DOHH2 (cell line): Measurements from ENCODE around the gene RABL3.

ENCODE experiments used
- H3F3A ChIP-seq: fragments of 200-600 bp; sonication (generic), shearing (Covaris generic); 2 replicates; pipeline ENCODE4 v1.6.0; 2016; ENCODE audit warnings: antibody characterized with exemption, mild to moderate bottlenecking; ENCODE audit not compliant: control insufficient read depth, insufficient read depth
- H3K27ac ChIP-seq: fragments of 200-600 bp; sonication (generic); 2 replicates; pipeline ENCODE4 v1.5.1; 2014; ENCODE audit warnings: low read depth, mild to moderate bottlenecking, low read length, moderate library complexity
- H3K27me3 ChIP-seq: fragments of 200-600 bp; sonication (generic); 2 replicates; pipeline ENCODE4 v1.6.1; 2014; ENCODE audit warnings: mild to moderate bottlenecking, low read length, mixed read lengths; ENCODE audit not compliant: control insufficient read depth
- H3K36me3 ChIP-seq: fragments of 200-600 bp; sonication (generic); 2 replicates; pipeline ENCODE4 v1.6.1; 2014; ENCODE audit warnings: mild to moderate bottlenecking, low read length, moderate library complexity, mixed read lengths; ENCODE audit not compliant: control insufficient read depth
- H3K4me1 ChIP-seq: fragments of 200-600 bp; sonication (generic); 2 replicates; pipeline ENCODE4 v1.6.1; 2014; ENCODE audit warnings: mild to moderate bottlenecking, low read length, mixed read lengths; ENCODE audit not compliant: control insufficient read depth
- H3K4me2 ChIP-seq: fragments of 200-600 bp; sonication (generic); 2 replicates; pipeline ENCODE4 v1.6.0; 2014; ENCODE audit warnings: mild to moderate bottlenecking, low read length, moderate library complexity
- H3K4me3 ChIP-seq: fragments of 200-600 bp; sonication (generic); 2 replicates; pipeline ENCODE4 v1.5.1; 2014; ENCODE audit warnings: mild to moderate bottlenecking, low read length, mixed read lengths
- H3K79me2 ChIP-seq: fragments of 200-600 bp; sonication (generic); 2 replicates; pipeline ENCODE4 v1.6.1; 2014; ENCODE audit warnings: mild to moderate bottlenecking, low read length, mixed read lengths; ENCODE audit not compliant: control insufficient read depth
- H3K9me2 ChIP-seq: fragments of 200-600 bp; sonication (generic); replicated peaks from 2 replicates; pipeline ENCODE4 v1.6.1; 2014; ENCODE audit warnings: mild to moderate bottlenecking, low read length, mixed read lengths; ENCODE audit not compliant: control insufficient read depth
- H3K9me3 ChIP-seq: fragments of 200-600 bp; sonication (generic); 2 replicates; pipeline ENCODE4 v1.6.1; 2014; ENCODE audit warnings: antibody characterized with exemption, low read length, mixed read lengths; ENCODE audit not compliant: control insufficient read depth, insufficient read depth
- H4K20me1 ChIP-seq: fragments of 200-600 bp; sonication (generic); 2 replicates; pipeline ENCODE4 v1.6.0; 2014; ENCODE audit warnings: low read depth, mild to moderate bottlenecking, antibody characterized with exemption, low read length, moderate library complexity; ENCODE audit not compliant: control insufficient read depth, insufficient read depth
- EZH2phosphoT487 ChIP-seq: fragments of 200-600 bp; sonication (generic); IDR thresholded peaks from 2 replicates; pipeline ENCODE4 v1.6.1; 2017; ENCODE audit warnings: borderline replicate concordance, mild to moderate bottlenecking, antibody characterized with exemption, low read length, moderate library complexity, mixed read lengths
- TF ChIP-seq, protein P1 (sequence below): fragments of 200-600 bp; sonication (generic); IDR thresholded peaks from one replicate; pipeline ENCODE4 v1.5.1; 2014; ENCODE audit warnings: antibody characterized with exemption, mild to moderate bottlenecking, low read depth, low read length; ENCODE audit not compliant: poor library complexity, severe bottlenecking

RABL3 gene

DNA sequence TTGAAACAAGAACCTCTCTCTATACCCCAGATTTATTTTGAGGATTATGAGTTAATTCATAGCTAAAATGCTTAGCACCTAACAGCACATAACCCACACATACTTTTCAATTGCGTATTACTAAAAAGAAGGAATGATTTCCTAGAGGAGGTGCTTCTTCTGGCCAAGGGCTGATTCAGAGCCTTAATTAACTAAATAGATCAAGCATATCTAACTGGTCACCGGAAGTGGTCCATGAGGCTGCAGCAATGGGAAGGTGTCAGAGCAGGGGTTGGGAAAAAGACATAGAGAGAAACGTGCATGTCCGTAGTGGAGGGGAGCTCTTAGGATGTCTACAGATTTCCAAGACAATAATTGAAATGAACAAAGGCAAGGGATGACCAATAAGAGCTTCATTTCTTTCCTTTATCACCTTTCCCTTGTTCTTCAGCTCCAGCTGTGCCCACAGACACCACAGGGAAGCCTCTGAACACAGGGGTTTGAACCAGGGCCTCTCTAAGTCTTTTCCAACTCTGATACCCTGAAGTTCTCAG is 60.7 kb downstream of the RABL3 start:
- Histone ChIP-seq H3K27ac (no peak overlapping the region), H3K4me1 (no peaks in the 10 kb centered on the region), H3K36me3 (no peaks in the 10 kb centered on the region), H3K27me3 (no peaks in the 10 kb centered on the region), H3K79me2 (no peaks in the 10 kb centered on the region), H4K20me1 (no peaks in the 10 kb centered on the region), H3K4me3 (no peak overlapping the region), H3K9me2 (no peaks in the 10 kb centered on the region), H3K9me3 (peaks cover 4% of the 10 kb centered on the region; the same call in 1 of the 2 replicates), H3K4me2 (no peak overlapping the region), H3F3A (no peaks in the 10 kb centered on the region)
- TF ChIP-seq EZH2phosphoT487 = no peak
- TF ChIP-seq, protein P1, sequence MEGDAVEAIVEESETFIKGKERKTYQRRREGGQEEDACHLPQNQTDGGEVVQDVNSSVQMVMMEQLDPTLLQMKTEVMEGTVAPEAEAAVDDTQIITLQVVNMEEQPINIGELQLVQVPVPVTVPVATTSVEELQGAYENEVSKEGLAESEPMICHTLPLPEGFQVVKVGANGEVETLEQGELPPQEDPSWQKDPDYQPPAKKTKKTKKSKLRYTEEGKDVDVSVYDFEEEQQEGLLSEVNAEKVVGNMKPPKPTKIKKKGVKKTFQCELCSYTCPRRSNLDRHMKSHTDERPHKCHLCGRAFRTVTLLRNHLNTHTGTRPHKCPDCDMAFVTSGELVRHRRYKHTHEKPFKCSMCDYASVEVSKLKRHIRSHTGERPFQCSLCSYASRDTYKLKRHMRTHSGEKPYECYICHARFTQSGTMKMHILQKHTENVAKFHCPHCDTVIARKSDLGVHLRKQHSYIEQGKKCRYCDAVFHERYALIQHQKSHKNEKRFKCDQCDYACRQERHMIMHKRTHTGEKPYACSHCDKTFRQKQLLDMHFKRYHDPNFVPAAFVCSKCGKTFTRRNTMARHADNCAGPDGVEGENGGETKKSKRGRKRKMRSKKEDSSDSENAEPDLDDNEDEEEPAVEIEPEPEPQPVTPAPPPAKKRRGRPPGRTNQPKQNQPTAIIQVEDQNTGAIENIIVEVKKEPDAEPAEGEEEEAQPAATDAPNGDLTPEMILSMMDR = no peak

DNA sequence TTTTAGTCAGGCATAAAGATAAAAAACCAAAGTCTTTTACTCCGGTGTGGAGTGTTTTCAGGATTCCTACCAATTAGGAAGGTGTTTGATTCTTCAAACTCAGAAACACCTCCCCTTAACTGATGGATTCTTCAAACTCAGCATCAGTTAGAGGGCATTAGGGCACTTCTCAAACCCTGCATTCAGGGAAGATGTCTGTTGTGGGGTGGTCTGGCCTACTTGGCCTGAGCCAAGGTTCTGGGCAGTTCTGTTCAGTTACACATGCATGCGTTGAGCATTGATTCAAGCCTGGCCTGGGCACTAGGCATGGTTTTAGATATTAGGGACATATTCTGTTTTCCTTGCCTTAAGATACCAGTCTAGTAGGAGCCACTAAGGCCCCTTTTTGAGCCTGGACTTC is 61.3 kb downstream of the RABL3 start:
- Histone ChIP-seq H3K27me3 (no peaks in the 10 kb centered on the region), H3K4me3 (no peak overlapping the region), H4K20me1 (no peaks in the 10 kb centered on the region), H3F3A (no peaks in the 10 kb centered on the region), H3K79me2 (no peaks in the 10 kb centered on the region), H3K4me2 (no peak overlapping the region), H3K9me3 (peaks cover 6% of the 10 kb centered on the region; the same call in 1 of the 2 replicates), H3K9me2 (no peaks in the 10 kb centered on the region), H3K36me3 (no peaks in the 10 kb centered on the region), H3K27ac (no peak overlapping the region), H3K4me1 (no peaks in the 10 kb centered on the region)
- TF ChIP-seq EZH2phosphoT487 = no peak
- TF ChIP-seq, protein P1 = no peak

DNA sequence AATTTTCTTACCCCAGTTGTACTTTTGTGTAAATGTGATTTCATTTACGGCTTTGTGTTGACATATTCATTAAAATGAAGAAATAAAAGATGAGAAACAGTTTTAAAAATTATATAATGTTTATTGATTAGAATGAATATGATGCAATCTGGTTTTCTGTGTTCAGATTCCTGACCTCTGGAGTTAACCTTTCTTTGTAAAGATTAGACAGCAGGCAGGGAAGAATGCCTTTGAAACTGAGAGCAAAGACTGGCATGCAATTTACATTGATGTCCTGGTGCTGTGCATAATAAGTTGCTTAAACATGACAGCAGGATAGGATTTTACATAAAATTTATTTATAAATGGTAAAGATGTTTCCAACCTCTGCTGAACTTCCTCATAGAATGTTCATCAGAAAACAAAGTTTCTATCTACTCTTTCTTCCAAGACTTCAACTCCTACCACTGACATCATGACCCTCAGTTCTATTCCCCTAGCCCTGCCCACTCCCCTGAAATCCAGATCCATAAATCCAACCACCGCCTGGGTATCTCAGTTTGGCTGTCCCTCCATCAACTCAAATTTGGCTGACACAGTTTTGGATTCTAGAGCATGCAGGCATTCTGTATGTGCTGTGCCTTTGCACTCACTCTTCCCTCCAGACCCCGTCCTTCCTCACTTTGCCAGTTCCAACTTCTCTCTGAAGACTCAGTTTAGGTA is 62.0 kb downstream of the RABL3 start:
- Histone ChIP-seq H3K79me2 (no peaks in the 10 kb centered on the region), H3K4me1 (no peaks in the 10 kb centered on the region), H3K27ac (no peak overlapping the region), H3K27me3 (no peaks in the 10 kb centered on the region), H3K4me2 (no peak overlapping the region), H3K9me2 (no peaks in the 10 kb centered on the region), H3K36me3 (no peaks in the 10 kb centered on the region), H3K4me3 (no peak overlapping the region), H4K20me1 (no peaks in the 10 kb centered on the region), H3F3A (no peaks in the 10 kb centered on the region), H3K9me3 (peaks cover 6% of the 10 kb centered on the region; the same call in 1 of the 2 replicates)
- TF ChIP-seq EZH2phosphoT487 = no peak
- TF ChIP-seq, protein P1 = no peak
